HG02973 (cell line): Measurements from ENCODE around the gene ENO4.

Source experiments
- ATAC-seq: cut with Tn5 transposase; IDR thresholded peaks from one replicate; pipeline ENCODE4 v1.9.1; 2021; ENCODE audit warnings: moderate library complexity; ENCODE audit not compliant: unreplicated experiment

Gene ENO4

GRCh38 chr10:116866987-116867595 lies 17.8 kb downstream of the ENO4 start:
- no peak for ATAC-seq

- ATAC-seq: no peak
Measured at GRCh38 chr10:116868198-116868676, 18.9 kb downstream of the ENO4 start.

GRCh38 chr10:116868722-116869121 lies 19.4 kb downstream of the ENO4 start:
- ATAC-seq: no peak

GRCh38 chr10:116870949-116871348 lies 21.6 kb downstream of the ENO4 start:
- ATAC-seq: no peak

GRCh38 chr10:116873134-116873533 lies 23.8 kb downstream of the ENO4 start:
- ATAC-seq: no peak

- no peak for ATAC-seq
Measured at GRCh38 chr10:116875897-116876296, 26.6 kb downstream of the ENO4 start.

- no peak for ATAC-seq
Measured at GRCh38 chr10:116877391-116877790, 28.1 kb downstream of the ENO4 start.

GRCh38 chr10:116878123-116878522 lies 28.8 kb downstream of the ENO4 start:
- ATAC-seq: no peak

- no peak for ATAC-seq
Measured at GRCh38 chr10:116879817-116880216, 30.5 kb downstream of the ENO4 start.

GRCh38 chr10:116880716-116881482 lies 31.6 kb downstream of the ENO4 start:
- ATAC-seq: no peak

- ATAC-seq: no peak
Measured at GRCh38 chr10:116882639-116883038, 33.3 kb downstream of the ENO4 start.

- ATAC-seq: no peak
Measured at GRCh38 chr10:116886772-116887171, 37.5 kb downstream of the ENO4 start.

- no peak for ATAC-seq
Measured at GRCh38 chr10:116888380-116889055, 39.2 kb downstream of the ENO4 start.

GRCh38 chr10:116889066-116889465 lies 39.8 kb downstream of the ENO4 start:
- ATAC-seq: no peak

GRCh38 chr10:116891208-116891607 lies 41.9 kb downstream of the ENO4 start:
- ATAC-seq: no peak

GRCh38 chr10:116892907-116893685 lies 43.8 kb downstream of the ENO4 start:
- no peak for ATAC-seq

- ATAC-seq: no peak
Measured at GRCh38 chr10:116893686-116894037, 44.4 kb downstream of the ENO4 start.

- no peak for ATAC-seq
Measured at GRCh38 chr10:116899626-116900025, 50.3 kb downstream of the ENO4 start.

- no peak for ATAC-seq
Measured at GRCh38 chr10:116905845-116906210, 56.5 kb downstream of the ENO4 start.

GRCh38 chr10:116907245-116907987 lies 58.1 kb downstream of the ENO4 start:
- no peak for ATAC-seq

GRCh38 chr10:116909307-116909706 lies 60.0 kb downstream of the ENO4 start:
- no peak for ATAC-seq
